GM12878 (cell line): ENCODE measurements around the gene MAP3K5.

Source experiments
- NR2C2 ChIP-seq: IDR thresholded peaks from 2 replicates; pipeline ENCODE4 v1.6.1; 2011; ENCODE audit warnings: borderline replicate concordance, low read depth; ENCODE audit not compliant: control insufficient read depth, insufficient read length
- ZNF207 ChIP-seq: fragments of 450-650 bp; IDR thresholded peaks from 2 replicates; pipeline ENCODE4 v1.6.1; 2014; ENCODE audit warnings: antibody characterized with exemption, mild to moderate bottlenecking, borderline replicate concordance

DNA sequence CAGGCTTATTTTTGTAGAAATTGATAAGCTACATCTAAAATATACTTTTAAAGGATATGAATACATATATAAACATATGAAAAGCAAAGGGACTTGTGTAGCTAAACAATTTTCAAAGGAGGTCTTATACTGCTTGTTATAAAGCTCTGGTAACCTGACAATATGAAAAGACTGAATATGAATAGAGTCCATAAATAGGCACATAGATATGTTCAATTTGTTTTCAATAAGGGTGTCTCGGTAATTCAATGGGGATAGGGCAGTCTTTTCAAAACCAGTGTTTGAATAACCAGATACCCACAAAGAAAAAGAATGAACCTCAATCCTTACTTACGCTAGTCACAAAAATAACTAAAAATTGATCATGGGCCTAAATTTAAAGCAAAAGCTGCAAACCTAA lies 9.3 kb upstream of the MAP3K5 start:
- TF ChIP-seq ZNF207 (no peak), NR2C2 (no peak)
